Esophagus muscularis mucosa (tissue), 4 donors: Measurements from ENCODE around the gene ACLY. TPM values are rescaled to one million over a fixed set of nuclear protein-coding genes. Genes with fewer than 3 reads are reported as not detected.

Source experiments
- DNase-seq: peaks from one replicate; pipeline ENCODE4 v3.0.0-alpha.2; 2017; ENCODE audit errors: extremely low spot score
- H3K27ac ChIP-seq, 4 donors: fragments of 200-600 bp; sonication (generic); replicated peaks in 1 of 4; 1 replicate in 3 of 4; 2 replicates in 1 of 4; pipeline ENCODE4 v1.5.1; 2016 to 2019; ENCODE audit warnings: mild to moderate bottlenecking in 1 of 4
- H3K27me3 ChIP-seq, 4 donors: fragments of 200-600 bp; sonication (generic); one replicate each; pipeline versions ENCODE4 v1.5.1 to v1.6.0; 2016 to 2019
- H3K36me3 ChIP-seq, 4 donors: fragments of 200-600 bp; sonication (generic); one replicate each; pipeline ENCODE4 v1.5.1; 2016 to 2019
- H3K4me1 ChIP-seq, 4 donors: fragments of 200-600 bp; sonication (generic); one replicate each; pipeline ENCODE4 v1.5.1; 2016 to 2019
- H3K4me3 ChIP-seq, 4 donors: fragments of 200-600 bp; sonication (generic); 1 replicate in 2 of 4; 2 replicates in 2 of 4; pipeline ENCODE4 v1.5.1; 2016 to 2019; ENCODE audit warnings: mild to moderate bottlenecking in 4 of 4, moderate library complexity in 1 of 4
- H3K9me3 ChIP-seq, 4 donors: fragments of 200-600 bp; sonication (generic); 1 replicate in 3 of 4; 2 replicates in 1 of 4; pipeline ENCODE4 v1.5.1; 2016 to 2019
- EP300 ChIP-seq: sonication (generic); formaldehyde crosslinking; IDR thresholded peaks from one replicate; pipeline ENCODE4 v1.6.1; 2017; ENCODE audit warnings: antibody characterized with exemption
- POLR2A ChIP-seq: fragments of 450-650 bp; IDR thresholded peaks from one replicate; pipeline ENCODE4 v1.6.1; 2017; ENCODE audit warnings: antibody characterized with exemption, moderate library complexity, mild to moderate bottlenecking, low read depth
- POLR2AphosphoS5 ChIP-seq, 2 donors: sonication (generic); formaldehyde crosslinking; IDR thresholded peaks; one replicate each; pipeline ENCODE4 v1.6.1; 2017; ENCODE audit warnings: antibody characterized with exemption in 2 of 2
- WGBS: methylation state at CpG from one replicate; pipeline ENCODE4 v1.1.5; 2018; 5-methylcytosine and 5-hydroxymethylcytosine counted together
- intact Hi-C: fragments of 100-400 bp; cut with DNase I; formaldehyde crosslinking; loops from one replicate; pipeline ENCODE4 v1.15.1; 2023
- total RNA-seq, 4 donors: library from RNA; depleted of rRNA; stranded (reverse); fragments of >200 nt; gene quantifications; one replicate each; pipeline versions ENCODE4 v1.1.0 to v1.2.1, GENCODE V29; 2016
- TF ChIP-seq, protein P1 (sequence below), 3 experiments: fragments of 200-600 bp in 2 of 3; fragments of 450-650 bp in 1 of 3; sonication (generic) in 2 of 3; IDR thresholded peaks; one replicate each; pipeline ENCODE4 v1.5.1; 2017 to 2019; ENCODE audit warnings: antibody characterized with exemption in 3 of 3, mild to moderate bottlenecking in 2 of 3, moderate library complexity in 1 of 3

ACLY gene
- total RNA-seq, 4 donors from 2014 or later: 52.3 to 87.7 (median 71.3) TPM

DNA sequence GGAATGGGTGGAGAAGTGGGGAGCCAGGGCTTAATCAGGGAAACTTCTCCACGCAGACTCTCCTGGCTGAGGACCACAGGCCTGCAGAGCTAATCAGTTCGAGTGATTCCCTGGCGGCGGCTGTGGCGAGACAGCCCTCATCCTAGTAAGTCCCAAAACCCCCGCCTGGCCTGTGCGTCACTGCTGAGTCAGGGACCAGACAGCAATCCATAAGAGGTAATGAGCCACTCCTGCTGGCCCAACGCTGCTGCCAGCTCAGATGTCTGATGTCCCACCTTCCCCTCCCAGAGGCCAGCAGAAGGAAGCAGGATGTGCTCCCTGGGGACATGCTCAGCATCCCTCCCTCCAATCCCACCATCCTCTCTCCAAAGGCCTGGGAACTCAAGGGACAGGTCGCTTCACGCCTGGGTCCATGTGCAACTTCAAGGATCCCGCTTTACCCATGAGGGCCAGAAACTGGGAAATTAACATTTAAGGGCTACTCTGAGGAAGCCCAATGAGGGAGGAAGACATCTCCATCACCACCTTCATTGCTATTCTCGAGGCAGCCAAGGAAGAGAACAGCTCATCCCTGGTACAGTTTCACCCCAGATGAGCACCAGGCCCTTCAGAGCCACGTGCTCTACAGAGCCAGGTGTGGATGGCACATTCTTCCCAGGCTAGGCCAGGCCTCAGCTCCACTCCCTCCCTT lies 7.9 kb downstream of the ACLY start:
- no peaks in the 10 kb centered on the region for H3K27me3 ChIP-seq
- intact Hi-C loops: no loop called here
- peaks cover 49 to 85% (median 78%) of the 10 kb centered on the region in 4 donors for H3K36me3 ChIP-seq
- no peak overlapping the region for H3K27ac ChIP-seq
- WGBS: 88% methylated on average over 12 of the region's 13 CpGs
- TF ChIP-seq, protein P1, sequence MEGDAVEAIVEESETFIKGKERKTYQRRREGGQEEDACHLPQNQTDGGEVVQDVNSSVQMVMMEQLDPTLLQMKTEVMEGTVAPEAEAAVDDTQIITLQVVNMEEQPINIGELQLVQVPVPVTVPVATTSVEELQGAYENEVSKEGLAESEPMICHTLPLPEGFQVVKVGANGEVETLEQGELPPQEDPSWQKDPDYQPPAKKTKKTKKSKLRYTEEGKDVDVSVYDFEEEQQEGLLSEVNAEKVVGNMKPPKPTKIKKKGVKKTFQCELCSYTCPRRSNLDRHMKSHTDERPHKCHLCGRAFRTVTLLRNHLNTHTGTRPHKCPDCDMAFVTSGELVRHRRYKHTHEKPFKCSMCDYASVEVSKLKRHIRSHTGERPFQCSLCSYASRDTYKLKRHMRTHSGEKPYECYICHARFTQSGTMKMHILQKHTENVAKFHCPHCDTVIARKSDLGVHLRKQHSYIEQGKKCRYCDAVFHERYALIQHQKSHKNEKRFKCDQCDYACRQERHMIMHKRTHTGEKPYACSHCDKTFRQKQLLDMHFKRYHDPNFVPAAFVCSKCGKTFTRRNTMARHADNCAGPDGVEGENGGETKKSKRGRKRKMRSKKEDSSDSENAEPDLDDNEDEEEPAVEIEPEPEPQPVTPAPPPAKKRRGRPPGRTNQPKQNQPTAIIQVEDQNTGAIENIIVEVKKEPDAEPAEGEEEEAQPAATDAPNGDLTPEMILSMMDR (IDR thresholded peaks at IDR 0.05): no peak
- TF ChIP-seq POLR2A (no peak), EP300 (no peak), POLR2AphosphoS5 (IDR thresholded peaks at IDR 0.05) (no peak)
- DNase-seq: no peak
- peaks cover 0 to 19% (median 9%) of the 10 kb centered on the region in 4 donors for H3K4me1 ChIP-seq
- no peaks in the 10 kb centered on the region for H3K9me3 ChIP-seq
- no peak overlapping the region for H3K4me3 ChIP-seq

DNA sequence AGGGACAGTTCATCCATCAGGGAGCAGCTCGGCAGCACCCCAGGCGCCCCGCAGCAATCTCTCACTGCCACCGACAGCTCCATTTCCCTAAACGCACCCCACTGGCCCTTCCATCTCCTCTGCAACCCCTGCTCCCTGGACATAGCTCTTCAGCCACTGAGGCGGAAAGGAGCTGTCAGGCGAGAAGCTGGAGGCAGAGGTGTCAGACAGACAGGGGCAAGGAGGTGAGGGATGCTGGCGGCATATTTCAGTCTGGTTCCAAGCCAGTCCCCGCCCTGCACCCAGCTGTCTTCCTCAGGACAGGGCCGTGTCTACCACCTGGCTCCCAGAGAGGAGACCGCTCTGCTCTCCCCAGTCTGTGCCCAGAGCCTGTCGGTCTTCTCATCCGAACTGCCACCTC lies 9.7 kb downstream of the ACLY start:
- peaks cover 62 to 97% (median 95%) of the 10 kb centered on the region in 4 donors for H3K36me3 ChIP-seq
- TF ChIP-seq POLR2A: no peak
- no peak for TF ChIP-seq EP300
- TF ChIP-seq POLR2AphosphoS5 (IDR thresholded peaks at IDR 0.05): no peak
- TF ChIP-seq, protein P1 (IDR thresholded peaks at IDR 0.05): no peak
- intact Hi-C loops: no loop called here
- no peaks in the 10 kb centered on the region for H3K27me3 ChIP-seq
- H3K27ac ChIP-seq: no peak overlapping the region
- WGBS: 86% methylated on average over 13 of the region's 13 CpGs
- DNase-seq: no peak
- no peaks in the 10 kb centered on the region for H3K9me3 ChIP-seq
- H3K4me3 ChIP-seq: no peak overlapping the region
- H3K4me1 ChIP-seq: peaks cover 0 to 8% (median 4%) of the 10 kb centered on the region in 4 donors

DNA sequence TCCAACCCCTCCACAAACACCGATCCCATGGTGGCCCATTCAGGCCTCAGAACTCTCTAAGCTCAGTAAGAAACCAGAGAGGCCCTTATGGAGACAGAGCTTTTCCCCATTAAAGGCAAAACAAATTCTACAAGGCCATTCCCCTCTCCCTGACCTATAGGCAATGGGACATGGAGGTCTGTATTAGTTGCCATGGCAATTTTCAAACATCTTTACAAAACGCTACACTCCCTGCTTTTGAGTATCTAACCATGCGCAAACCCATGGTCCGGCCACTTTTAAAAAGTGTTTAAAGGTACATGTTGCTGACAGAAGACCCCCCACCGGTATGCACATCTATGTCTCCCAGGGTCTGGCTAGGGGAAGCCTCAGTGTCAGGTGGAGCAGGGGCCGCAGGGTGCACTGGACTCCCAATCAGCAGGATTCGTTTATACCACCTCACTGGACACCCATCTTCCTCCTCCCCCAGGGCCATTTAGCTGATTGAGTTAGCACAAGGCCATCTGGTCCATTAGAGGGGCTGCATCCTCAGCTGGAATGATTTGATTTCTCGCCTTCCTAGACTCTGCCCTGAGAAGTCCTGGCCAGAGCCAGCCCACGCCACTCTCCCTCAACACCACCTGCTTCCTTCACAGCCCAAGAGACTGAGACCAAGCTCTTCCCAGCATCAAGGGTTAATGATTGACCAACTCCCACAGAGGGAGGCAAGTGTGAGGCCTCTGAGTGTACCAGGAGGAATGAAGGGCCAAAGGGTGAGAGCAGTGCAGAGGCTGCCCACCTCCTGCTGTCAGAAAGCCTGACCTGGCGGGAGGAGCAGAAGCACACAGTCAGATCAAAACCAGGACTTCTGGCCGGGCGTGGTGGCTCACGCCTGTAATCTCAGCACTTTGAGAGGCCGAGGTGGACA lies 10.9 kb downstream of the ACLY start:
- no peak for DNase-seq
- H3K4me1 ChIP-seq: no peaks in the 10 kb centered on the region
- WGBS: 97% methylated on average over 11 of the region's 14 CpGs
- no peak overlapping the region for H3K27ac ChIP-seq
- intact Hi-C loops: no loop called here
- TF ChIP-seq POLR2A: no peak
- TF ChIP-seq POLR2AphosphoS5 (IDR thresholded peaks at IDR 0.05): no peak
- TF ChIP-seq, protein P1 (IDR thresholded peaks at IDR 0.05): no peak
- H3K9me3 ChIP-seq: no peaks in the 10 kb centered on the region
- no peak overlapping the region for H3K4me3 ChIP-seq
- H3K36me3 ChIP-seq: peaks cover 59 to 100% (median 97%) of the 10 kb centered on the region in 4 donors
- no peaks in the 10 kb centered on the region for H3K27me3 ChIP-seq

DNA sequence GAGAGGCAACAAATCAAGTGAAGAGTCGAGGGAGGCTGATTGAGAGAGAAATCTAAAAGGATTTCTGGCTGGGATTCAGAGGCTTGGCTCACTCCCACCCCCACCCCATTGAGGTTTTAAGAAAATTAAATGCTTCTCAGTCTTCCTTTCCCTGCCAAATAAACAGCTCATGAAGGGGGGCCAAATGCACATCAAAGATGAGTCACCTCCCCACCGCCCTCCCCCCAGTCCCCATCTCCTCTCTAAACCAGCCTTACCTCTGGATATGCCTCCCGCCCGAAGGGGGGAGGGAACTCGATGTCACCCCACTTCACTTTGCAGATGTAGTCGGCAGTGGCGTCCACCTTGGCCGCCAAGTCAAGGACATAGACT lies 11.6 kb downstream of the ACLY start:
- no peak for DNase-seq
- 81% methylated on average over 8 of the region's 8 CpGs for whole genome bisulfite sequencing
- no peak overlapping the region for H3K27ac ChIP-seq

More for the DNA sequence above, 11.6 kb downstream of the ACLY start:
- TF ChIP-seq POLR2AphosphoS5 (IDR thresholded peaks at IDR 0.05) (no peak), EP300 (no peak), POLR2A (no peak)
- TF ChIP-seq, protein P1 (IDR thresholded peaks at IDR 0.05): no peak
- Histone ChIP-seq H3K4me1 (no peaks in the 10 kb centered on the region), H3K4me3 (no peak overlapping the region), H3K27me3 (no peaks in the 10 kb centered on the region), H3K36me3 (peaks cover 55 to 100% (median 97%) of the 10 kb centered on the region in 4 donors), H3K9me3 (no peaks in the 10 kb centered on the region)
- intact Hi-C loops: no loop called here
